ENCODE data around the gene SOWAHB. TPM values are rescaled to one million over a fixed set of nuclear protein-coding genes. Genes with fewer than 3 reads are reported as not detected.

SOWAHB gene
- total and polyA plus RNA-seq, 2 of the 8 experiments (the other 6 are each of a cell fraction or from before 2014, with no cell fraction given) = 0.15 to 0.65 TPM

DNA sequence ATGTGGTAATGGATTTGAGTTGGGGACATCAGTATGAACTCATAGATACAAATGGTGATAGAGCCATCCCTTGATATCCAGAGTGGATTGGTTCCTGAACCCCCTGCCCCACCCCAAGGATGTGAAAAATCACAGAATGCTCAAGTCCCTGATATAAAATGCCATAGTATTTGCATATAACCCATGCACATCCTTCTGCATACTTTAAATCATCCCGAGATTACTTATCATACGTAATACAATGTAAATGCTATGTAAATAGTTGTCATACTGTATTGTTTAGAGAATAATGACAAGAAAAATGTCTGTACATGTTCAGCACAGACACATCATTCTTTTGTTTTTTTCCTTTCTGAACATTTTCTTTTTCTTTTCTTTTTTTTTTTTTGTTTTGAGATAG, 32.7 kb upstream of the SOWAHB start:
- WGBS, 2 experiments (ENCODE audit: extremely low coverage in 1 of 2, insufficient coverage in 1 of 2, insufficient read length in 1 of 2, insufficient replicate concordance in 2 of 2, low coverage in 1 of 2, low lambda C conversion rate in 2 of 2, missing lambda C conversion rate in 1 of 2) = 84% methylated on average over 2 of the region's 2 CpGs; no CpG with 5 or more reads in 1 of the 2 experiments
- Histone ChIP-seq H4K5ac (ENCODE audit: insufficient read length, low read depth, low read length) (no peak overlapping the region), H2BK15ac (ENCODE audit: low read length) (no peak overlapping the region), H2BK120ac (replicated peaks; ENCODE audit: low read depth, low read length) (no peak overlapping the region), H3K79me2 (ENCODE audit: control insufficient read depth in 1 of 2, insufficient read depth in 2 of 2, low read length in 2 of 2) (no peaks in the 10 kb centered on the region), H3K36me3 (ENCODE audit: control insufficient read depth in 2 of 4, insufficient read depth in 4 of 4, low read length in 3 of 4) (no peaks in the 10 kb centered on the region), H3K4me2 (ENCODE audit: insufficient read depth in 1 of 2, low read depth in 2 of 2, low read length in 2 of 2) (no peak overlapping the region), H3K27me3 (replicated peaks in 1 of 4; ENCODE audit: control insufficient read depth in 3 of 4, extremely low read depth in 1 of 4, insufficient read depth in 3 of 4, low read length in 3 of 4) (no peaks in the 10 kb centered on the region), H2BK12ac (ENCODE audit: low read depth, low read length) (no peak overlapping the region), H3K27ac (ENCODE audit: low read depth, low read length) (no peak overlapping the region), H3K4ac (replicated peaks; ENCODE audit: insufficient read length, low read depth, low read length) (no peak overlapping the region), H4K8ac (ENCODE audit: extremely low read depth, insufficient read depth, low read length) (no peak overlapping the region), H4K20me1 (replicated peaks in 1 of 2; ENCODE audit: control insufficient read depth in 1 of 2, insufficient read depth in 2 of 2, low read length in 2 of 2) (no peaks in the 10 kb centered on the region), H2AK5ac (ENCODE audit: low read depth, low read length) (no peak overlapping the region), H2AFZ (ENCODE audit: low read length) (no peak overlapping the region), H3K14ac (ENCODE audit: insufficient read length) (no peak overlapping the region), H3K23ac (ENCODE audit: insufficient read length) (no peak overlapping the region), H3K9me3 (ENCODE audit: insufficient read depth in 2 of 2, low read depth in 1 of 2, low read length in 1 of 2) (no peaks in the 10 kb centered on the region), H4K91ac (replicated peaks; ENCODE audit: insufficient read length, low read length) (no peak overlapping the region), H2BK5ac (ENCODE audit: low read depth, low read length) (no peak overlapping the region), H3K4me1 (replicated peaks in 1 of 4; ENCODE audit: control insufficient read depth in 3 of 4, insufficient read depth in 4 of 4, low read length in 3 of 4) (no peaks in the 10 kb centered on the region), H3K56ac (replicated peaks; ENCODE audit: insufficient read length, low read depth, low read length) (no peak overlapping the region), H3K18ac (ENCODE audit: extremely low read depth, low read length) (no peak overlapping the region), H3K4me3 (ENCODE audit: extremely low read depth in 1 of 4, insufficient read depth in 2 of 4, low read depth in 3 of 4, low read length in 4 of 4) (no peak overlapping the region), H2BK20ac (ENCODE audit: low read length) (no peak overlapping the region), H3K79me1 (ENCODE audit: low read depth, low read length) (no peaks in the 10 kb centered on the region), H3K23me2 (ENCODE audit: low read depth, low read length) (no peaks in the 10 kb centered on the region), H3K9ac (replicated peaks in 1 of 4; ENCODE audit: extremely low read depth in 1 of 4, low read depth in 3 of 4, low read length in 3 of 4) (no peak overlapping the region)
- POLR2A ChIA-PET (ENCODE audit: partially characterized antibody) = no interaction called here
- FAIRE-seq = no peak
- CTCF ChIA-PET (ENCODE audit: partially characterized antibody) = no interaction called here
- TF ChIP-seq PHF8 (conservative IDR thresholded peaks at IDR 0.05; ENCODE audit: low read depth, low read length) (no peak), KDM1A (IDR thresholded peaks at IDR 0.05; ENCODE audit: borderline replicate concordance, low read length) (no peak), TAF1 (IDR thresholded peaks at IDR 0.05; ENCODE audit: low read depth, low read length) (no peak), CBX5 (IDR thresholded peaks at IDR 0.05; ENCODE audit: low read depth, low read length) (no peak), RXRA (IDR thresholded peaks at IDR 0.05; ENCODE audit: insufficient read depth, low read depth, low read length) (no peak), RFX5 (IDR thresholded peaks at IDR 0.05; ENCODE audit: borderline replicate concordance, low read depth, low read length) (no peak), HDAC6 (IDR thresholded peaks at IDR 0.05; ENCODE audit: low read depth, low read length) (no peak), HDAC2 (IDR thresholded peaks at IDR 0.05; ENCODE audit: borderline replicate concordance in 1 of 2, low read depth in 2 of 2, low read length in 2 of 2) (no peak), SIRT6 (IDR thresholded peaks at IDR 0.05; ENCODE audit: low read length) (no peak)
- no peak for DNase-seq (ENCODE audit: low read depth in 1 of 2, low spot score in 2 of 2)

Data from H1 (cell line).